GM12865 (cell line): ENCODE data around the gene RUFY2.

Source experiments
- DNase-seq: peaks from one replicate; pipeline ENCODE4 v3.0.0; 2010; ENCODE audit warnings: low read depth
- H3K4me3 ChIP-seq: 2 replicates; pipeline ENCODE4 v1.5.1; 2011; ENCODE audit warnings: mild to moderate bottlenecking, low read depth, low read length, control low read depth
- TF ChIP-seq, protein P1 (sequence below): IDR thresholded peaks from 2 replicates; pipeline ENCODE4 v1.5.1; 2011; ENCODE audit warnings: low read length, control low read depth, low read depth, inconsistent platforms; ENCODE audit not compliant: insufficient read depth; ENCODE audit errors: missing control alignments

The RUFY2 gene

DNA sequence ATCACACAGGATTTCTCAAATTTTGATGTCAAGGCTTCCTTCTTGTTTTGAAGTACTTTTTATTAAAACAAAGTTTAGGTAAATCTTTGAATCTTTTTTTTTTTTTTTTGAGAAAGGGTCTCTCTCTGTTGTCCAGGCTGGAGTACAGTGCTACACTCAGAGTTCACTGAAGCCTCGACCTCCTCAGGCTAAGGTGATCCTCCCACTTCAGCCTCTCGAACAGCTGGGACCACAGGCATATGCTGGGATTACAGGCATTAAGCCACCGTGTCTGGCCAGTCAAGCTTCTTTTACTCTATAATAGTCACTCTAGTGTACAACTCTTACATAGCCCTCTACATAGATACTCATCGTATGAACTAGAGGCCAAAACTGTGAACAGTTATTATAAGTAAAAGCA, 3.4 kb downstream of the RUFY2 start:
- DNase-seq = no peak
- TF ChIP-seq, protein P1, sequence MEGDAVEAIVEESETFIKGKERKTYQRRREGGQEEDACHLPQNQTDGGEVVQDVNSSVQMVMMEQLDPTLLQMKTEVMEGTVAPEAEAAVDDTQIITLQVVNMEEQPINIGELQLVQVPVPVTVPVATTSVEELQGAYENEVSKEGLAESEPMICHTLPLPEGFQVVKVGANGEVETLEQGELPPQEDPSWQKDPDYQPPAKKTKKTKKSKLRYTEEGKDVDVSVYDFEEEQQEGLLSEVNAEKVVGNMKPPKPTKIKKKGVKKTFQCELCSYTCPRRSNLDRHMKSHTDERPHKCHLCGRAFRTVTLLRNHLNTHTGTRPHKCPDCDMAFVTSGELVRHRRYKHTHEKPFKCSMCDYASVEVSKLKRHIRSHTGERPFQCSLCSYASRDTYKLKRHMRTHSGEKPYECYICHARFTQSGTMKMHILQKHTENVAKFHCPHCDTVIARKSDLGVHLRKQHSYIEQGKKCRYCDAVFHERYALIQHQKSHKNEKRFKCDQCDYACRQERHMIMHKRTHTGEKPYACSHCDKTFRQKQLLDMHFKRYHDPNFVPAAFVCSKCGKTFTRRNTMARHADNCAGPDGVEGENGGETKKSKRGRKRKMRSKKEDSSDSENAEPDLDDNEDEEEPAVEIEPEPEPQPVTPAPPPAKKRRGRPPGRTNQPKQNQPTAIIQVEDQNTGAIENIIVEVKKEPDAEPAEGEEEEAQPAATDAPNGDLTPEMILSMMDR = no peak
- H3K4me3 ChIP-seq = no peak overlapping the region

DNA sequence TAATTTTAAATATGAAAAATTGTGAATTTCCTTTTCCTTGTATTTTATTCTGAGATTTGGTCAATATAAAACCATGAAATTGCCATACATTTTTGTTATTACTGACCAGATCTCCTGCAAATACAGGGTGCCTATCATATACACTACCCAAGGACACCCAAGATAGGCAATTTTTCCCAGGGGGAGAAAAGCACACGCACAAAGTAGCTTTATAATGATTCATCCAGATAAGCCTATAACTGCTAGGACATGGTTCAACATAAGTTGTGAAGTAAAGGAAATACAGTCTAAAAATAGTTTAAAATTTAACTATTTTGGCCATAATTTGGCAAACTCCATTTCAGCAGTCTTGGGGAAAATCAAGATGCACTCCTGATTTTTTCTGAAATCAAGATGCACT, 4.8 kb downstream of the RUFY2 start:
- DNase-seq = no peak
- TF ChIP-seq, protein P1 = no peak

DNA sequence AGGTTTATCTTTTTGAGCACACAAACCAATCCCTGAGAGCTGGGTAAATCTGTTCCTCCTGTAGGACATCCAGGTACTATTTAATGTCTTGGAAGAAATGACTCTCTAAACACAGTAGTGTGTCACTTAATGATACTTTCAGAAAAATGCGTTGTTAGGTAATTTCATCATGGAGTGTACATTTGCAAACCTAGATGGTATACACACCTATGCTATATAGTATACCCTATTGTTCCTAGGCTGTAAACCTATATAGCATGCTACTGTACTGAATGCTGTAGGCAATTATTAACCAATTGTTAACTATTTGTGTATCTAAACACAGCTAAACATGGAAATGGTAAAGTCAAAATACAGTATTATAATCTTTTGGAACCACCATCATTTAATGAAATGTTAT, 10.1 kb downstream of the RUFY2 start:
- DNase-seq = no peak
- H3K4me3 ChIP-seq = no peak overlapping the region
- TF ChIP-seq, protein P1 = no peak

More for the DNA sequence above, 4.8 kb downstream of the RUFY2 start:
- H3K4me3 ChIP-seq = no peak overlapping the region

- TF ChIP-seq, protein P1 = no peak
- no peak for DNase-seq
These were observed 21.3 kb downstream of the RUFY2 start for GRCh38 chr10:68385740-68386139.

DNA sequence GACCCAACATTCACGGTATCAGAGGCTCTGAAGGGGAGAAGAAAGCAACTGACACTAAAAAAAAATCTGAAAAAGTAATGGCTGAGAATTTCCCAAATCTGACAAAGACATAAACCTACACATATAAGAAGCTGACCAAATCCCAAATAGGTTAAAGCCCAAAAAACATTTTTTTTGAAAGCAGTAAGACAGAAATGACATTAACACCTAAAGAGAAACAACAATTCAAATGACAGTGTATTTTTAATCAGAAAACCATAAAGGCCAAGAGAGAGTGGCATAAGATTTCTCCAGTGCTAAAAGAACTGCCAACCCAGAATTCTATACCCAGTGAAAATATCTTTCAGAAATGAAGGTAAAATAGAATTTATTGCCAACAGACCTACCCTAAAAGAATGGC, 35.5 kb downstream of the RUFY2 start:
- TF ChIP-seq, protein P1 = no peak
- DNase-seq = no peak

More at GRCh38 chr10:68385740-68386139, 21.3 kb downstream of the RUFY2 start:
- H3K4me3 ChIP-seq = no peak overlapping the region

DNA sequence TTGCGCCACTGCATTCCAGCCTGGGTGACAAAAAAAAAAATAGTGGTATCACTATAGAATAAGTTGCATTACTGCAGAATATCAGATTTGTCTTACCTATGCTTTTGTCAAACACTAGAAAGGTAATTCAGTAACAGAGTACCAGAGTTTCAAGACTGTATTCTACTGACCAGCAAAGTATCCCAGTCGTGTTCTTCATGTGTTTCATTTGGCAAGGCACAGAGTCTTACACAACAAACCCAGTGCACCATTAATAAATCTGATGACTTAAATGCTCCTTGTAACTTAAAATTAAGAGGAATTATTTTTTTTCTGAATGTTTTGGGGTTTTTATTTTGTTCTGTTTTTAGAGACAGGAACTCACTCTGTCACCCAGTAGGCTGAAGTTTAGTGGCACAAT, 40.0 kb downstream of the RUFY2 start:
- no peak overlapping the region for H3K4me3 ChIP-seq
- TF ChIP-seq, protein P1 = no peak
- no peak for DNase-seq

More for the DNA sequence above, 35.5 kb downstream of the RUFY2 start:
- no peak overlapping the region for H3K4me3 ChIP-seq

GRCh38 chr10:68366600-68366999, 40.5 kb downstream of the RUFY2 start:
- no peak overlapping the region for H3K4me3 ChIP-seq
- no peak for DNase-seq
- TF ChIP-seq, protein P1 = no peak
